DND-41 (cell line): ENCODE measurements around the gene AASDHPPT.

Source experiments
- CTCF ChIP-seq: IDR thresholded peaks from 2 replicates; pipeline ENCODE4 v1.5.1; 2012; ENCODE audit warnings: borderline replicate concordance, low read length, moderate library complexity, mild to moderate bottlenecking; ENCODE audit not compliant: poor library complexity, severe bottlenecking; ENCODE audit errors: extremely low read depth
- EZH2 ChIP-seq: IDR thresholded peaks from 3 replicates; pipeline ENCODE4 v1.6.1; 2012; ENCODE audit warnings: borderline replicate concordance, low read depth, mild to moderate bottlenecking, moderate library complexity, low read length, inconsistent platforms; ENCODE audit not compliant: severe bottlenecking

- TF ChIP-seq CTCF (no peak), EZH2 (no peak)
Measured at GRCh38 chr11:106088896-106089295, 11.4 kb downstream of the AASDHPPT start.
